GM18867 (cell line): ENCODE data around the gene AMER2.
"Not testable (repeated sequence)": the region's sequence is repeated elsewhere in the genome, so short reads cannot be mapped to it uniquely, and the experiment has no call there.

Experiments used
- ATAC-seq: cut with Tn5 transposase; IDR thresholded peaks from one replicate; pipeline ENCODE4 v1.9.1; 2021; ENCODE audit warnings: mild to moderate bottlenecking, moderate library complexity; ENCODE audit not compliant: unreplicated experiment

AMER2 gene

DNA sequence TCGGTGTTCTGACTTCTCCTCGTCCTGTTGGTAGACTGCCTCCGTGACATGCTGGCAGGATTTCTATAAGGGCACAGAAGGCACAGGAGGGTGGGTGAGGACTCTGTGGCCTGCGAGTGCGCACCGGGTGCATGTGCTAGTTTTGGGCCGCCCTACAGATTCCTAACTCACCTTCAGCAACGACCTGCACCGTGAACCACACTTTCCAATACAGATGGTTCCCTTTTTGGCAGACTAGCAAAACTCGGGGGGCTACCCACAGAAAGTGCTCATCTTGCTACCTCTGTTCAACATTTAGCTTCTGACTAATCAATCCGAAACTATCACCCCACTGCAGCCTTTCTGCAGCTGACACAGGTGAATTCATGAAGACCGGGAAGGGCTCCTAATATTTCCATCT, 14.1 kb upstream of the AMER2 start:
- peak; percentile 75 for ATAC-seq

DNA sequence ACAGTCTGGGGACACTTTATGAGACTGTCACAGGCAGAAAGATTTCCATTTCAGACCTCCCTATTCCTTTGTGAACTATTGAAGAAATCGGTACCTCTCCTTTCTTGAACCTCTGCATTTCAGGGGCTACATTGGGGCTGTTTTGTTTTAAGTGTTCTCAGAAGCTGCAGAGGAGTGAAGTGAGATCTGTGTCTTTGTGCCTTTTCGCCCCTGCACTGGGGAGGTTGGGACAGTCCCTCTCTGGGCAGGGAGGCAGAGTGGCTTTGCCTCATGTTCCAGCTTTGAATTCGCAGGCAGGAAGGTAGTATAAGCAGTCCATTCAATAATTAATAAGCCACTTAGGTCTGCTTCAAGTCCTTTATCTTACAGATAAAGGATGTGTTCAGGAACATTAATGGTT, 9.5 kb upstream of the AMER2 start:
- peak; percentile 23 for ATAC-seq

GRCh38 chr13:25180775-25181537, 8.9 kb upstream of the AMER2 start:
- ATAC-seq = peak; percentile 64

DNA sequence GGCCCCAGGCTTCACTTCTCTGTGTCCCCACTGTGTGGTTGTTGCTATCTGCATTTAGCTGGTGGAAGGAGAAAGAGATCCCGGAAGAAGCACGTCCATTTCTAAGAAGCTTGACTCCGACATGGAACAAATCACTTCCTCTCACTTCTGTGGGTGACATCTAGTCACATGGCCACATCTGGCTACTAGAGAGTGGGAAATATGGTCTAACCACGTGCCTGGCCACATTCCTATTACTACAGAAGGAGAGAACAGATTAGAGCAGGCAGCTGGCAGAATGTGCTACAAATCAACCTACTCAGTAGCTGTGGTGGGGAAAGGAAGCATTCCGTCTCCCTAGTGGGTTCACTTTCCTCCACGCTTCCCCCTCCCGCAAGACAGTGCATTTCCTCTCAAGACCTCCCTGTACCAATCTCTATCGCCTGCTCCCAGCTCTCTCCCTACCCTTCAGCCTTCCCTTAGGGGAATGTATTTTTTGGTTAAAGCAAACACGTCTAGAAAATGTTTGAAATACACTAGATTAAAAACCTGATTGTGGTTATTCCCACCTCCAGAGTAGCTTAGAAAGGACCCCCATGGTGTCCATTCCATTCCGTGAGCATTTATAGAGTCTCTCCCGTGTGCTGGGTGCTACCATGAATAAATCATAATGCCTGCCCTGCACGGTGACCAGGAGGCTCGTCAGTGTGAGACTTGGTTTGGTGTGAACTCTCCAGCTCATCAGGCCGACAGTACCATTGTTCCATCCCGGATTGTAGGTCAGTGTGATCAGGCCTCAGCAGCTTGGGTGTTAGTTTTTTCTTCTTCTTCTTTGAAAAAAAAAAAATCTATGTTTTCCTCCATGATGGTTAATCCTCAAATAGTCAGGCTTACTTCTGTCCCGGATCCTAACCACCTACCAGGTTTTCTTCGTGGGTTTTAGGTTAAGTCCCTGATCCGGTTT, 8.0 kb upstream of the AMER2 start:
- no peak for ATAC-seq

DNA sequence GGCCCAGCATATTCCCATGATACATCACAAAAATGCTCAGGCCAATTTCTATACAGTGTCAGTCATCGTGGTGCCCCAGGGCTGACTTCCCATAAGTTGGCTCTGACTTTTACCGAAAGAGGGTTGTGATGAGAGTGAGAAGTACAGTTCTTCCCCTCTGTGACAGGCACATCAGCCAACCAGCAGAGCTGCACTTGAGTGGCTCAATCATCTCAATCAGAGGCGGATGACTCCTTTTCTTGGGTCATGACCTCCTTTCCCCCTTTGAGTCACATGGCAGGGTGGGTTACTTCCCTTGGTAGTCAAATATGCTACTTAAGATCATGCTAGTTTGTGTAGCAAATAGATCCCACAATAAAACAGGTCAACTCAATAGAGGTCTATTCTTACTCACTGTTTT, 6.9 kb upstream of the AMER2 start:
- no peak for ATAC-seq

GRCh38 chr13:25178070-25178469, 6.0 kb upstream of the AMER2 start:
- ATAC-seq = no peak

DNA sequence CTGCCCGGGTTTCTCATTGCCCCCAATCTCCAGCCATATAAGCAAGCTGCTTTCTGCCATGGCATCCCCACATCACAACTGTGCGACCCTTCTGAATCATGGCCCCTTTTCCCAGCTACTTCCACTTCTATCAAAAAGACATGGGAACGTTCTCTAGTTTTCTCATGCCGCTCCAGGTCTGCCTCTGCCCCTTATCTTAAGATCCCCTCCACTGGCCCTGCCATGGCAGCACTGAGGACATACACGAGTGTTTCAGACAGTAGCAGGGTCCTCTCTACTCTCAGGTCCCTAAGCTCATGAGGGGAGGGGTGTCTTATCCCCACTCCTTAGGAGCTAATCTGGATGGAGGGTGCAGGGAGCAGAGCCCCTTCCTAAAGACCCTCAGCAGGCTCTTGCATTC, 5.5 kb upstream of the AMER2 start:
- ATAC-seq = no peak

GRCh38 chr13:25177012-25177411, 4.9 kb upstream of the AMER2 start:
- ATAC-seq = no peak

DNA sequence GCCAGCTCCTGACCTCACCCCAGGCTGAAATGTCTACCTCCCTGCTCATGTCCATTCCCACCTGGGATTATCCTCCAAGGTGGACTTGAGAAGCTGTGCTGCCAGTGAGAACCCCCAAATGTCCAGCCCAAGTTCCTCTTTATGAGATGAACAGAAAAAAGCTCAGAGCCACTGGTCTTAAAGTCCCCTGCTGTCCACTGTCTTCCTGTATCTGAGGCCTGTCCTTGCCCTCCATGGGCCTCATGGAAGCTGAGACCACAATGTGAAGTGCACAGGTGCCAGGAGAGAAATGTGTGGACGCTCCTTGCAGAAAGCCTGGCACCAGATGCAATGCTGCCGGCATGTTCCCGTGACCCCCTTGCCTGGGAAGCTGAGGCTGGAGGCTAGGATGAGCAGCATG, 3.3 kb upstream of the AMER2 start:
- no peak for ATAC-seq

GRCh38 chr13:25175026-25175425, 2.9 kb upstream of the AMER2 start:
- no peak for ATAC-seq

GRCh38 chr13:25174304-25174703, 2.2 kb upstream of the AMER2 start:
- no peak for ATAC-seq

DNA sequence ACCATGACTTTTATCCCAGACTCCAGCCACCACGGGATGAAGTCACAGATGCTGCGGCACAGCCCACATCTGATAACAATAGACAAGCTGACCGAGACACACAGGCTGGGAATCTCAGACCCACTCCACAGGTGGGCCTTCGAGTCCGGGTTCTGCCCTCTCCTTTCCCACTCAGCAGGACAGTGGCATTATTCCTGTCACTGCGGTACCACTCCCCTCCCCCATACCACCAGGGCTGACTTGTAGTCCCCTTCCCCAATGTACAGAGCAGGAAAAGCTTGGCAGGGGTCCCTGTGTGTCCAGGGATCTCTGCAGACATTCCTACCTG, 179 bp upstream of the AMER2 start:
- ATAC-seq = no peak

DNA sequence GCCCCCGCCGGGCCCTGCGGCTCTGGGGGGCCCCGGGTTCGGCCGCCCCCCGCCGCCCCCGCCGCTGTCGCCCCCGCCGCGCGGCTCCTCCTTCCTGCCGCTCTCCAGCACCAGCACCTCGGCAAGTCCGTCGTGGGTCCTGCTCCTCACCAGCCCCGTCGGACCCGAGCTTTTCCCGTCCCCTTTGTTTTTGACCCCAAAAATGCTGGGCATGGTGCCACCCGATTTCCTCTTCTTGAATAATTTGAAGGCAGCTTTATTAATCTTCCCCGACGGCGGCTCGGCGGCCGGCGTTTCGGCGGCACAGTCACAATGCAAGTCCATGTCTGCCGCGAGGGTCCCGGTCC, 945 bp downstream of the AMER2 start:
- ATAC-seq = no peak

GRCh38 chr13:25170554-25171111, 1.5 kb downstream of the AMER2 start:
- ATAC-seq = no peak

DNA sequence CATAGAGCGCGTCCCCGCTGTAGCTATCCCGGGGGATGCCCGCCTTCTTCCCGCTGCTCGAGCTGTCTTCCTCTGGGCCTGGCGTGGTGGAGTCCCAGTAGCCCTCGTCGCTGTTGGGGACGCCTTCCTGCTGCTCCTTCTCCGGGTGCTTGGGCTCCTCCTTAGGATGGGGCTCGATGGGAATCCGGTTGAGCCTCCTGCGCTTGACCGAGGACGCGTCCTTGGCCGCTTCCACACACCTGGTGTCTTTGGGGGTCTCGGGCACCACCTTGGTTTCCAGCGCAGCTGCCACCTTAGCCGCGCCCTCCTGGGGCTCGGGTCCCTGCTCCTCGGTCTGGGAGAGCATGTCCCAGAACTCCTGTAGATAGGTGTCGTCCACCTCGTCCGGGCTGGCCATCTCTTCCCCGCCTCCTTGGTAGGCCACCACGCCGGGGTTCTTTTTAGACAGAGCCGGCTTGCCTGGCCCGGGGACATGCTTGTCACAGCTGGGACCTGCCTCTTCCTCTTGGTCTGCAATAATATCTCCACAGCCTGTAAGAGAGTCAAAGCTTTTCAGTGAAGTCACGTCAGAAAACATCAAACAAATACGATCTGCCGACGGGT, 2.0 kb downstream of the AMER2 start:
- no peak for ATAC-seq

DNA sequence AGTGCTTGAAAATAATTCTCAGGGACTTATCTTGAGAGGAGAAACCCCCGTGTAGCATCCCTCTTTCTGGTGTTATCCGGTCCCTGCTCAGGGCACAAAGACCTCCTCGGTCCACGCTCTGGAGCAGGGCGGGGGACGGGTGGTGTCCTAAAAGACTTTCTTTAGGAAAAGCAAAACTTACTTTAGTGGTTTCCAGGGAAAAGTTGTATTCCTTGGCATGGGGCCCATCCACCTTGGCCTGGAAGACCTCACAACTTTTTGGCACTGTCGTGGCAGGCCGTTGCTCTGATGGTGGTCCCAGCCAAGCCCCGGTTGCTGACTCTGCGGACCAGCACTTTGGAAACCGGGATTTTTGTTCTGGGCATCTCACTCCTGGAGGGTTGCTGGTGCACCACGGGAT, 2.7 kb downstream of the AMER2 start:
- ATAC-seq = no peak

DNA sequence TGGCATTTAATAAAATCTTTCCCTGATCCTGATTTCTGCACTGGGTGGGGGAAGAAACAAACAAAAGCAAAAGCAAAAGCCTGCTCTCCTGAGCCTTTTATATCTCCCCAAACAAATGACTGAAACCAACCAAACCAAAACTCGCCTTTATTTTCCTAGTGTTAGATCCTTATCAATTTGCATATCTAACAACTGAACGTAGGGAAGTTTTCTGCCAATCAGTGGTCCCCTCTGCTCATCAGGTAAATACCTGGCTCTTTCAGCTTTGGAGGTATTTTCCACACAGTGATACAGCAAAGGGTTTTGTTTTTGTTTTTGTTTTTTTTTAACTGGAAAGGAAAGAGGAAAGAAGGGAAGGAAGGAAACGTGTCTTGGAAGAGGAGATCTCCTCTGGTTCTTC, 3.3 kb downstream of the AMER2 start:
- ATAC-seq = no peak

DNA sequence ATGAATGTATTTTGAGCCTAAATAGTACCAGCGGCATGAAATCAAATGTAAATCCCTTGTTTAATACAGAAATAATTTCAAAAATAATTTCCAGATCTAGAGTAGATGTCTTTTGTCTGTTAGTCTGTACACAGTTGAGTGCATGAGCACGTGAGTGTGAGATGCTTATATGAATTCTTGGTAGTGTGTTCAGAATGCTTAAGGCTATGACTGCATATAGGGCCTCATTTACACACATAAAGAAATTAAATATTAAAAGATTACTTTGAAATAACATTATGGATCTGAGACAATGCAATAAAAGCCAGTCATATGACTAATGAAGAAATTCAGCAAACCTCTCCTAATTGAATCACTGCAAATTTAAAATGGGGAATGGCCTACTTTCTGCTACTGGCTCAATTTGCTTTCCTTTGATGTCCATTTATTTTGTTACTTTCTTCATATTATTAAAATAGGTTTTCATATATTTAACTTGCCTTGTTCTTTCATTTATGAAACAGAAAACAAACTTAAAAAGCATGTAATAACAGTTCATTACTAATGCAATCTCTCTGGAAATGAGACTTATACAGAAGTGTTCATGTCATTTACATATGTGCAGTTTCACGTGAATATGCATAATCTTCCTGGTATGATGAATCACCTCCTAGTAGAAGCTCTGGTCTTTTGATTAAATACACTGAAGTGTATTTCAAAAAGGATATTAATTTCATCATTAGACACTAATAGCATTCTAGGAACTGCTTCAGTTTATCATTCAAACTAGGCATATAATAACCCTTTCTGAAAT, 4.5 kb downstream of the AMER2 start:
- no peak for ATAC-seq

GRCh38 chr13:25166306-25166705, 5.8 kb downstream of the AMER2 start:
- ATAC-seq = no peak

- no peak for ATAC-seq
Measured at GRCh38 chr13:25165663-25166062, 6.4 kb downstream of the AMER2 start.

DNA sequence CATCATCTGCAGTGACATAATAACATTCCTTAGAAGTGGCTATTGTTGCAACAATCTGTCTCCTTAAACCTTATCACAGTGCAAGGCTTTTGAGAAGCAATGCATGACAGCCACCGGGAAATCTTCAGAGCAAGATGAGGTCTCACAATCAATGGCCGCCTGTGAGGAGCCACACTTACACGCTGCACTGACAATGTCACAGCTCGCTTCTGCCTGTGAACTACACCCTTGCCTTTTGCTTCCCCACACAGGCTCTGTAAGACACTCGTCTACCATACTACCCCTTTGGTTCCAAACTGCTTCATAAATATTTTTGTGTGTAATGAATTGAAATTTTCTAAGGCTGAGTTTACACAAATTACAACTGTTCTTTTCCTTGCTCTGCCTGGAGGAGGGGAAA, 6.9 kb downstream of the AMER2 start:
- ATAC-seq = not testable (repeated sequence)
